Measurements from ENCODE around the gene SLC26A3. TPM values are rescaled to one million over a fixed set of nuclear protein-coding genes. Genes with fewer than 3 reads are reported as not detected.

The SLC26A3 gene
- total RNA-seq, 2 experiments from 2014 or later: not detected

DNA sequence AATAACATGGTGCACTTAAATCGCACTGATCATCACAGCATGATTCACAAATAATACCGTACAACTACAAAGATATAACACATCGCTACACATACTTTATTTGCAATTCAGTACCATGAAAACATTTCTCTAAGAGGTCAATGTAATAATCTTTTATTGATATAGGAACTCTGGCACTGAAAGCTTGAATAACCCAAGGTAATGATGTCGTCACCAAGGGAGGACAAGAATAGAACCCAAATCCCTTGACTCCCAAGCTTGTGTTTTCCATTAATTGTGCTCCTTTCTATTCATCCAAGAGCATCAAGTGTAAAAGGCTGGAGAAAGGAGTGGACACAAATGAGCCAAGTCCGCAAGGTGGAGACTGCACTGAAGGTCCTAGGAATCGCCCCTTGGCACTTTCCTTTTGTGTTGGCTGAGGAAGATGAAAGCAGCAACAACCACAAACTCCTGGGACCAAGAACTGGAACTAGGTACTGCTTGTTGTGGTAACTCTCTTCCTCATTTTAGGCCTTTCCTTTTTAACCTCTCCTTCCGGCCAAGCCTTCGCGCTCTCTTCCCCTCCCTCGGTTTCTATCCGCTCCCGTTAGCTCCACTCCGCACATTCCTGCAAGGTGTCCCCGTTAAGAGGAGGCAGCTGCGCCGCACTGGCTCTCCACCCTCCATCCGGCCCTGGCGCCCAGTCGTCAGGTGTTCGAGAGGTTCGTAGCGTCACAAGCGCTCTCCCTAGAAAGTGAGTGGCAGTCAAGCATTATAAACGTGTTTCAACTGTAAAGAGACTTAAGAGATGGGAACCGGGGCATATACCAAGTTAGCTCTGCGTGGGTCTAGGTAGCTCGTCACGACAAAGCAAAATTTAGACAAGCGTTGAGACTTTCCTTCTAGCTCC, 60.1 kb downstream of the SLC26A3 start:
- Mint-ChIP-seq H3K4me1 (ENCODE audit: low read depth) (peaks cover 41% of the 10 kb centered on the region), H3K27ac (peak overlapping the region; percentile 100), H3K9me3 (no peaks in the 10 kb centered on the region), H3K4me3 (peak overlapping the region; percentile 97), H3K27me3 (no peaks in the 10 kb centered on the region), H3K36me3 (peaks cover 3% of the 10 kb centered on the region)
- POLR2A ChIA-PET: interaction anchor here (0.7 to 2.5 kb wide), 13 partner anchors 10 to 574 kb away, joined by 3 to 15 read pairs (median 4); partner anchors contain the start of genes BCAP29, COG5, DLD and DUS4L
- CTCF ChIA-PET: interaction anchor here (1.0 to 11.2 kb wide), 24 partner anchors 8 to 574 kb away, joined by 3 to 333 read pairs (median 4); partner anchors contain the start of genes COG5, DLD, DUS4L and HBP1
- intact Hi-C loops (cut with micrococcal nuclease): loop anchor here (1.0 to 5.0 kb wide), 9 partner anchors 72 to 824 kb away; partner anchors contain the start of genes COG5, DLD, DNAJB9 and DUS4L
- DNase-seq: no peak

DNA sequence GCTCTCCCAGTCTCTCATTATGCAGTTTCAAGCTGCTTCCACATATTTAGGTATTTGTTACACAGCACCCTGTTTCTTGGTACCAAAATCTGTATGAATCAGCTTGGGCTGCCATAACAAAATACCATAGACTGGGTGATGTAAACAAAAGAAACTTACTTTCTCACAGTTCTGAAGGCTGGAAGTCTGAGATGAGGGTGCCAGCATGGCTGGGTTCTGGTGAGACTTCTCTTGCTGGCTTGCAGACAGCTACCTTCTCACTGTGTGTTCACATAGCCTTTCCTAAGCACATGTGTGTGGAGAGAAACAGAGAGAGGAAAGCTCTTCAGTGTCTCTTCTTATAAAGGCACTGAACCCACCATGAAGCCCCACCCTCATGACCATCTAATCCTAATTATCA, 74.7 kb downstream of the SLC26A3 start:
- intact Hi-C loops (cut with micrococcal nuclease): loop anchor here (5.0 kb wide), 2 partner anchors 166 to 526 kb away; partner anchors contain the start of genes COG5 and DUS4L
- CTCF ChIA-PET: interaction anchor here (0.6 to 4.0 kb wide), 6 partner anchors 15 to 265 kb away, joined by 3 to 23 read pairs (median 10); partner anchors contain the start of gene CBLL1

DNA sequence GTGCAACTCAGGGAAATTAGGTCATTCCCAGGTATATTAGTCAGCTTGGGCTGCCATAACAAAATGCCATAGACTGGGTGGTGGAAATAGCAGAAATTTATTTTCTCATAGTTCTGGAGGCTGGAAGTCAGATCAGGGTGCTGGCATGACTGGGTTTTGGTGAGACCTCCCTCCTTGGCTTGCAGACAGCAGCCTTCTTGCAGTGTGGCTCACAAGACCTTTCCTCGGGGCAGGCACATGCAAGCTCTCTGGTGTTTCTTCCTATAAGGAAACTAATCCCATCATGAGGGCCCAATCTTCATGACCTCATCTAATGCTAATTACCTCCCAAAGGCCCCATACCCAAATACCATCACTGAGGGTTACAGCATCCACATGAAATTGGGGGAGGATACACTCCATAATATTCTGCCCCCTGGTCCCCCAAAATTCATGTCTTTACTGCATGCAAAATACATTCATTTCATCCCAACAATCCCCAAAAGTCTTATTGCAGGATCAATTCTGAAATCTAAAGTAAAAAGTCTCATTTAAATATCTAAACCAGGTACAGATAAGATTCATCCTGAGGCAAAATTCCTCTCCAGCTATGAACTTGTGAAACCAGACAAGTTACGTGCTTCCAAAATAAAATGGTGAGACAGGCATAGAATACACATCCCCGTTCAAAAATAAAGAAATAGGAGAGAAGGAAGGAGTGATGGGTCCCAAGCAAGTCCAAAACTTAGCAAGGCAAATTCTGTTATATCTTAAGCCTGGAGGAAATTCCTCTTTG, 76.5 kb downstream of the SLC26A3 start:
- peaks cover 3% of the 10 kb centered on the region for H3K27me3 Mint-ChIP-seq
- H3K36me3 Mint-ChIP-seq: no peaks in the 10 kb centered on the region
- H3K4me1 Mint-ChIP-seq (ENCODE audit: low read depth): no peaks in the 10 kb centered on the region
- intact Hi-C loops (cut with micrococcal nuclease): loop anchor here (5.0 kb wide), 2 partner anchors 164 to 524 kb away; partner anchors contain the start of genes COG5 and DUS4L
- ChIA-PET CTCF (interaction anchor here (0.7 to 4.1 kb wide), 14 partner anchors 12 to 525 kb away, joined by 3 to 45 read pairs (median 4); partner anchors contain the start of gene CBLL1), POLR2A (no interaction called here)
- no peak overlapping the region for H3K4me3 Mint-ChIP-seq
- no peak overlapping the region for H3K27ac Mint-ChIP-seq
- DNase-seq: no peak
- H3K9me3 Mint-ChIP-seq: no peaks in the 10 kb centered on the region

More for the DNA sequence above, 74.7 kb downstream of the SLC26A3 start:
- Mint-ChIP-seq H3K4me3 (no peak overlapping the region), H3K36me3 (no peaks in the 10 kb centered on the region), H3K4me1 (ENCODE audit: low read depth) (no peaks in the 10 kb centered on the region), H3K27ac (no peak overlapping the region), H3K9me3 (peaks cover 3% of the 10 kb centered on the region), H3K27me3 (peaks cover 3% of the 10 kb centered on the region)
- no peak for DNase-seq
- POLR2A ChIA-PET: no interaction called here

DNA sequence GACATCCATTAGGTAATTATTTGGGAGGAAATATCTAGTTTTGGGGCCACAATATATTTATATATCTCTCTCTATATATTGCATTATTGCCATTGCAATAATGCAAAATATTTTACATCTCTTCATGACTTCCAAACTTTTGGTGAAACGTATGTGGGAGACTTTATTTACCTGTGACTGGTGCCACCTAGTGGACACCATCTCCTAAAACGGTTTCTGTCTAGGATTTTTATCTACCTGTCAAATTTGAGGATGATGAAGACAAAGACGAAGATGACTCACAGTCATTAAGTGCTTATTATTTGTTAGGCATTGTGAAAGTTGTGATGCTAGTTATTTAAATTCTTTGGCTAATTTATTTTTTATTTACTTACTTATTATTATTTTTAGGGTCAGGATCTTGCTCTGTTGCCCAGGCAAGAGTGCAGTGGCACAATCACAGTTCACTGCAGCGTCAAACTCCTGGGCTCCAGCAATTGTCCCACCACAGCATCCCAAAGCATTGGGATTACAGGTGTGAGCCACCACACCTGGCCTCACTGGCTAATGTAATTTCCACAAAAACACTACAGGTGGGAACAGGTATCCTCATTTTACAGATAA, 77.8 kb downstream of the SLC26A3 start:
- Mint-ChIP-seq H3K4me3 (no peak overlapping the region), H3K27ac (no peak overlapping the region), H3K27me3 (peaks cover 3% of the 10 kb centered on the region), H3K36me3 (no peaks in the 10 kb centered on the region), H3K9me3 (no peaks in the 10 kb centered on the region), H3K4me1 (ENCODE audit: low read depth) (no peaks in the 10 kb centered on the region)
- ChIA-PET POLR2A (no interaction called here), CTCF (interaction anchor here (0.6 to 4.1 kb wide), 14 partner anchors 11 to 580 kb away, joined by 3 to 45 read pairs (median 3); no protein-coding TSS in a partner anchor)
- intact Hi-C loops (cut with micrococcal nuclease): loop anchor here (1.0 to 5.0 kb wide), 3 partner anchors 163 to 523 kb away; partner anchors contain the start of genes COG5 and DUS4L
- DNase-seq: peak; percentile 42

DNA sequence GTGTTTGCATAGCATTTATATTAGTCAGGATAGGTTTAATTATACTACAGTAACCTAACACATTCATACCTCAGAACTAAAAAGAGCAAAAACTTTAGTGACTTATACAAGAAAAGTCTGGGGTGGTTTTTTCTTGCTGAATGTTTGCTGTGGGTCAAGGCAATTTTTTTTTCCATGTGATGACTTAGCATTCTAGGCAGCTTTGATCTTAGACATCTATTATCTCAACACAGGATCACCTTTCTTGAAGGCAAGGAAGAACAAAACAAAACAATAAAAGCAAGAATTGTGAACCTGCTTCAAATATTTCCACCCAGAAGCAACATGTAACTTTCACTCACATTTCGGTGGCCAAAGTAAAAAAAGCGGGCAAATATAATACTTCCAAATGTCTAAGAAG, 79.8 kb downstream of the SLC26A3 start:
- Mint-ChIP-seq H3K27me3 (peaks cover 3% of the 10 kb centered on the region), H3K36me3 (no peaks in the 10 kb centered on the region), H3K9me3 (no peaks in the 10 kb centered on the region), H3K4me3 (no peak overlapping the region), H3K4me1 (ENCODE audit: low read depth) (no peaks in the 10 kb centered on the region), H3K27ac (no peak overlapping the region)
- intact Hi-C loops (cut with micrococcal nuclease): no loop called here
- ChIA-PET POLR2A (no interaction called here), CTCF (interaction anchor here (0.6 to 4.1 kb wide), 3 partner anchors 62 to 546 kb away, joined by 3 to 45 read pairs (median 3); no protein-coding TSS in a partner anchor)
- DNase-seq: no peak

DNA sequence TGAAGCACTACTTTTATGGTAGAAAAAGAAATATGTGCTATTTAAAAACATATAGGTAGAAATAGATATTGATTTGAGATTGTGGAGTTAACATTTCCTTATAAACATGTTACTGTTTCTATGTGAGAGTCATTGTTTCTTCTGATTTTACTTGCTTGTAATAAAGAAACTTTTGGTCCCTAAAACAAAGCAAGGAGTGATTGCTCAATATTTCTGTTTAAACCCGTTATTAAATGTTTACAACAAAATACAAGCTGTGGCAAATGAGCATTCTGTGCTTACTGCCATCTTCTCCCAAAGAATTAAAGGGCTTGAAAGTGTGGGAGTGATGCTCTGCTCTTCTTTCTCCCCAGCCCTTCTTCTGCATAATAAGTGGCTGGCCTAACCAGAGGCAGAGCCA, 81.7 kb downstream of the SLC26A3 start:
- ChIA-PET POLR2A (no interaction called here), CTCF (no interaction called here)
- Mint-ChIP-seq H3K4me1 (ENCODE audit: low read depth) (no peaks in the 10 kb centered on the region), H3K27ac (no peak overlapping the region), H3K27me3 (no peaks in the 10 kb centered on the region), H3K4me3 (no peak overlapping the region), H3K9me3 (no peaks in the 10 kb centered on the region), H3K36me3 (no peaks in the 10 kb centered on the region)
- intact Hi-C loops (cut with micrococcal nuclease): no loop called here
- DNase-seq: no peak

DNA sequence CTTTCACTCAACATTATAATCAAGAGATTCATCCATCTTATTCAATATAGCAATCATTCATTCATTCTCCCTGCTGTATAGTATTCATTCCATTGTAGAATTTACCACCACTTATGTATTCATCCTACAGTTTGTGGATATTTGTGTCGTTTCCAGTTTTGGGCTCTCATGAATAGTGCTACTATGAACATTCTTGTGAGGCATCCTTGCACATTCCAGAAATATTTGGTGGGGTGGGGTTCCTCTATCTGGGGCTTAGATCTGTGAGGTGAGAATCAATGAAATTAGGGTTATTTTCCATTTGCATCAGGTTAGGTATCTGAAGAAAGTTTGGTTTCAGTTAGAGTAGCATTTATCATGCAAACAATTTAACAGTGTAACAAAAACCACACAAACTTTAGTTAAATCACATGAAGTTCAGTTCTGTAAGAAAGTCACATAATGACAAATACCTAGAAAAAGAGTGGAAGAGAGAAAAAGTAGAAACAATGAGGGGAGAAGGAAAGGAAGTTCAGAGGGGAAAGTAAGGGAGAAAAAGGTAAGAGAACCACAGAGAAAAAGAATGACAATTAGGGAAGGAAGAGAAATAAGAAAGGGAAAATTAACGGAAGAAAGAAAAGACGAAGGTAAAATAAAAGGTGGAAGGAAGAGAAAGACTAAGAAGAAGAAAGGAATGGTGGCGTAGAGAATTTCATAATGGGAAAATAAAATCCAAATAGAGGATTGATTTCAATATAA, 84.4 kb downstream of the SLC26A3 start:
- no peak overlapping the region for H3K27ac Mint-ChIP-seq
- DNase-seq: no peak
- no peaks in the 10 kb centered on the region for H3K27me3 Mint-ChIP-seq
- ChIA-PET CTCF (interaction anchor here (2.2 kb wide), 1 partner anchor 256 kb away, joined by 7 read pairs; no protein-coding TSS in a partner anchor), POLR2A (no interaction called here)
- no peak overlapping the region for H3K4me3 Mint-ChIP-seq
- no peaks in the 10 kb centered on the region for H3K36me3 Mint-ChIP-seq
- no peaks in the 10 kb centered on the region for H3K4me1 Mint-ChIP-seq (ENCODE audit: low read depth)
- intact Hi-C loops (cut with micrococcal nuclease): no loop called here
- no peaks in the 10 kb centered on the region for H3K9me3 Mint-ChIP-seq

DNA sequence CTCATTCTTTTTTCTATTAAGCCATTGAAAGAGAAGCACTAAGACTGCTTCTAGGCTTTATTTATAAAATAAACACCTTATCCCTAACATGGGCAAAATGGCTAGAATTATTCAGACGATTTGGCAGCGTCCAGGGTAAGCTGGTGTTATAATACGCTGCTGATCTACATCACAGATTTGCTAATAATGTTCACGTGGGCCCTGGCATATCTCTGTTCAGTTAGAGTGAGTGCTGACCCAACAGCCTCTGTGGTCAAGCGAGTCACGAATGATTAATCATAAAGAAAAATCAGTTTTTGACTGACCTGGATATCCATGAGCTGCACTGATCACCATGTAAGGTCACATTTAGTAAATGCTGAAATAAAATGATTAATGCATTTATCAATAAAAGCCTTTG, 87.5 kb downstream of the SLC26A3 start:
- no peak overlapping the region for H3K4me3 Mint-ChIP-seq
- CTCF ChIA-PET: no interaction called here
- no peak overlapping the region for H3K27ac Mint-ChIP-seq
- intact Hi-C loops (cut with micrococcal nuclease): no loop called here
- peaks cover 1% of the 10 kb centered on the region for H3K36me3 Mint-ChIP-seq
- no peaks in the 10 kb centered on the region for H3K9me3 Mint-ChIP-seq
- H3K27me3 Mint-ChIP-seq: peaks cover 2% of the 10 kb centered on the region
- DNase-seq: no peak
- H3K4me1 Mint-ChIP-seq (ENCODE audit: low read depth): no peaks in the 10 kb centered on the region
- POLR2A ChIA-PET: no interaction called here

Other genes with a start within 250 kb of the SLC26A3 start
- gene COG5, start 239.3 kb downstream of the SLC26A3 start, total RNA-seq: 10 to 100 TPM; 38.9 to 40.7 TPM
- 10 to 100 TPM; 11.8 to 12.4 TPM for gene DUS4L, start 239.3 kb downstream of the SLC26A3 start, total RNA-seq
- 10 to 100 TPM; 42.3 to 42.9 TPM for gene BCAP29, start 223.0 kb downstream of the SLC26A3 start, total RNA-seq
- gene SLC26A4, start 142.4 kb downstream of the SLC26A3 start, total RNA-seq: 1 to 10 TPM; 5.2 to 7.1 TPM
- 10 to 100 TPM; 38.7 to 40.4 TPM for gene CBLL1, start 59.1 kb downstream of the SLC26A3 start, total RNA-seq
- gene DLD, start 88.0 kb upstream of the SLC26A3 start, total RNA-seq: 100 to 1,000 TPM; 103 to 116 TPM
- not detected for gene LAMB1, start 199.9 kb upstream of the SLC26A3 start, total RNA-seq

All from activated CD4-positive, alpha-beta memory T cell treated with anti-CD3 and anti-CD28 coated beads for 36 hours (primary cell).